ENCODE data around the gene PPP1R16B.

Gene PPP1R16B

GRCh38 chr20:38889792-38890496 lies 84.4 kb downstream of the PPP1R16B start:
- TF ChIP-seq TAF1 (IDR thresholded peaks at IDR 0.05; ENCODE audit: borderline replicate concordance, insufficient read depth, low read length) (no peak), POLR2AphosphoS5 (IDR thresholded peaks at IDR 0.05; ENCODE audit: low read depth, low read length) (no peak), FOXP2 (optimal IDR thresholded peaks at IDR 0.05; ENCODE audit: borderline replicate concordance, extremely low read depth, extremely low read length, insufficient read depth) (no peak), SIN3A (IDR thresholded peaks at IDR 0.05; ENCODE audit: borderline replicate concordance, insufficient read depth, low read length) (no peak), REST (IDR thresholded peaks at IDR 0.05; ENCODE audit: insufficient read depth in 1 of 2, low read depth in 2 of 2, low read length in 2 of 2) (no peak)

GRCh38 chr20:38890497-38890818 lies 85.0 kb downstream of the PPP1R16B start:
- TF ChIP-seq TAF1 (IDR thresholded peaks at IDR 0.05; ENCODE audit: borderline replicate concordance, insufficient read depth, low read length) (no peak), FOXP2 (optimal IDR thresholded peaks at IDR 0.05; ENCODE audit: borderline replicate concordance, extremely low read depth, extremely low read length, insufficient read depth) (no peak), REST (IDR thresholded peaks at IDR 0.05; ENCODE audit: insufficient read depth in 1 of 2, low read depth in 2 of 2, low read length in 2 of 2) (no peak)

GRCh38 chr20:38892091-38892981 lies 86.8 kb downstream of the PPP1R16B start:
- no peak for TF ChIP-seq POLR2AphosphoS5 (IDR thresholded peaks at IDR 0.05; ENCODE audit: low read depth, low read length)
- TF ChIP-seq REST (IDR thresholded peaks at IDR 0.05; ENCODE audit: insufficient read depth in 1 of 2, low read depth in 2 of 2, low read length in 2 of 2): no peak
- no peak for TF ChIP-seq TAF1 (IDR thresholded peaks at IDR 0.05; ENCODE audit: borderline replicate concordance, insufficient read depth, low read length)
- no peak for TF ChIP-seq FOXP2 (optimal IDR thresholded peaks at IDR 0.05; ENCODE audit: borderline replicate concordance, extremely low read depth, extremely low read length, insufficient read depth)
- no peak for TF ChIP-seq SIN3A (IDR thresholded peaks at IDR 0.05; ENCODE audit: borderline replicate concordance, insufficient read depth, low read length)

GRCh38 chr20:38893056-38893564 lies 87.6 kb downstream of the PPP1R16B start:
- TF ChIP-seq REST (IDR thresholded peaks at IDR 0.05; ENCODE audit: insufficient read depth in 1 of 2, low read depth in 2 of 2, low read length in 2 of 2): no peak
- TF ChIP-seq FOXP2 (optimal IDR thresholded peaks at IDR 0.05; ENCODE audit: borderline replicate concordance, extremely low read depth, extremely low read length, insufficient read depth): no peak
- no peak for TF ChIP-seq TAF1 (IDR thresholded peaks at IDR 0.05; ENCODE audit: borderline replicate concordance, insufficient read depth, low read length)
- TF ChIP-seq SIN3A (IDR thresholded peaks at IDR 0.05; ENCODE audit: borderline replicate concordance, insufficient read depth, low read length): no peak
- no peak for TF ChIP-seq POLR2AphosphoS5 (IDR thresholded peaks at IDR 0.05; ENCODE audit: low read depth, low read length)
